ENCODE data around the gene FOXP1. TPM values are rescaled to one million over a fixed set of nuclear protein-coding genes. Genes with fewer than 3 reads are reported as not detected.

The FOXP1 gene
- polyA plus RNA-seq, 1 donor from 2014 or later, result 5.6 TPM

DNA sequence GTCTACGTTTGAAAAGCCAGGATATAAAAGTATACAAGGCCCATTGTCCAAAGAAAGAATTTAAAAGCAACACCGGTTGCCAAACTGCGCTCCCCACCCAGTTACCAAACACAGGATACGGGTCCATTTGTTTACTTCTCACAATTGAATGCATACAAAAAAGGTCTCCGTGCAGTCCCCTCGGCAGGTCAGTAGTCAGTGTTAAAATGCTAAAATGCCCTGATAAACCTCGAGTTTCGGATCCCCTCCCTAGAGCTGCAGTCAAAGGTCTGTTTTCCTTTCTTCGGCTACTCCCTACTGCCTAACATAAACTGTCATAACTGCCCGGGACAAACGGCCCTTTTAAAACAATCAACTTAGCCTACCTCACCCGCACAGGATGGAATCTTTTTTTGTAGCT lies 534.6 kb downstream of the FOXP1 start:
- Histone ChIP-seq H2AFZ (ENCODE audit: low read depth, low read length) (no peak overlapping the region), H3K27me3 (ENCODE audit: insufficient read depth, low read depth, low read length) (no peaks in the 10 kb centered on the region), H3K36me3 (ENCODE audit: insufficient read depth, low read length) (no peaks in the 10 kb centered on the region), H3K4me2 (ENCODE audit: low read length) (no peak overlapping the region), H3F3A (ENCODE audit: insufficient read depth, low read length, poor library complexity, severe bottlenecking) (no peaks in the 10 kb centered on the region), H3K27ac (ENCODE audit: low read length) (no peak overlapping the region), H3K9ac (ENCODE audit: low read length) (no peak overlapping the region), H4K20me1 (ENCODE audit: insufficient read depth) (no peaks in the 10 kb centered on the region), H3K4me3 (ENCODE audit: low read length) (no peak overlapping the region), H3K9me2 (ENCODE audit: insufficient read depth, low read length) (no peaks in the 10 kb centered on the region), H3K79me2 (replicated peaks; ENCODE audit: insufficient read depth, low read length) (no peaks in the 10 kb centered on the region), H3K9me3 (ENCODE audit: low read length) (no peaks in the 10 kb centered on the region)
- TF ChIP-seq EZH2 (IDR thresholded peaks at IDR 0.05; ENCODE audit: borderline replicate concordance, insufficient read depth, low read length, poor library complexity, severe bottlenecking) (no peak), EP300 (conservative IDR thresholded peaks at IDR 0.05; ENCODE audit: poor library complexity, severe bottlenecking) (no peak), MXI1 (conservative IDR thresholded peaks at IDR 0.05; ENCODE audit: poor library complexity, severe bottlenecking) (no peak), RAD21 (conservative IDR thresholded peaks at IDR 0.05) (no peak), POLR2AphosphoS5 (IDR thresholded peaks at IDR 0.05) (no peak)
- TF ChIP-seq, protein P1, sequence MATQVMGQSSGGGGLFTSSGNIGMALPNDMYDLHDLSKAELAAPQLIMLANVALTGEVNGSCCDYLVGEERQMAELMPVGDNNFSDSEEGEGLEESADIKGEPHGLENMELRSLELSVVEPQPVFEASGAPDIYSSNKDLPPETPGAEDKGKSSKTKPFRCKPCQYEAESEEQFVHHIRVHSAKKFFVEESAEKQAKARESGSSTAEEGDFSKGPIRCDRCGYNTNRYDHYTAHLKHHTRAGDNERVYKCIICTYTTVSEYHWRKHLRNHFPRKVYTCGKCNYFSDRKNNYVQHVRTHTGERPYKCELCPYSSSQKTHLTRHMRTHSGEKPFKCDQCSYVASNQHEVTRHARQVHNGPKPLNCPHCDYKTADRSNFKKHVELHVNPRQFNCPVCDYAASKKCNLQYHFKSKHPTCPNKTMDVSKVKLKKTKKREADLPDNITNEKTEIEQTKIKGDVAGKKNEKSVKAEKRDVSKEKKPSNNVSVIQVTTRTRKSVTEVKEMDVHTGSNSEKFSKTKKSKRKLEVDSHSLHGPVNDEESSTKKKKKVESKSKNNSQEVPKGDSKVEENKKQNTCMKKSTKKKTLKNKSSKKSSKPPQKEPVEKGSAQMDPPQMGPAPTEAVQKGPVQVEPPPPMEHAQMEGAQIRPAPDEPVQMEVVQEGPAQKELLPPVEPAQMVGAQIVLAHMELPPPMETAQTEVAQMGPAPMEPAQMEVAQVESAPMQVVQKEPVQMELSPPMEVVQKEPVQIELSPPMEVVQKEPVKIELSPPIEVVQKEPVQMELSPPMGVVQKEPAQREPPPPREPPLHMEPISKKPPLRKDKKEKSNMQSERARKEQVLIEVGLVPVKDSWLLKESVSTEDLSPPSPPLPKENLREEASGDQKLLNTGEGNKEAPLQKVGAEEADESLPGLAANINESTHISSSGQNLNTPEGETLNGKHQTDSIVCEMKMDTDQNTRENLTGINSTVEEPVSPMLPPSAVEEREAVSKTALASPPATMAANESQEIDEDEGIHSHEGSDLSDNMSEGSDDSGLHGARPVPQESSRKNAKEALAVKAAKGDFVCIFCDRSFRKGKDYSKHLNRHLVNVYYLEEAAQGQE (IDR thresholded peaks at IDR 0.05; ENCODE audit: borderline replicate concordance), result no peak

DNA sequence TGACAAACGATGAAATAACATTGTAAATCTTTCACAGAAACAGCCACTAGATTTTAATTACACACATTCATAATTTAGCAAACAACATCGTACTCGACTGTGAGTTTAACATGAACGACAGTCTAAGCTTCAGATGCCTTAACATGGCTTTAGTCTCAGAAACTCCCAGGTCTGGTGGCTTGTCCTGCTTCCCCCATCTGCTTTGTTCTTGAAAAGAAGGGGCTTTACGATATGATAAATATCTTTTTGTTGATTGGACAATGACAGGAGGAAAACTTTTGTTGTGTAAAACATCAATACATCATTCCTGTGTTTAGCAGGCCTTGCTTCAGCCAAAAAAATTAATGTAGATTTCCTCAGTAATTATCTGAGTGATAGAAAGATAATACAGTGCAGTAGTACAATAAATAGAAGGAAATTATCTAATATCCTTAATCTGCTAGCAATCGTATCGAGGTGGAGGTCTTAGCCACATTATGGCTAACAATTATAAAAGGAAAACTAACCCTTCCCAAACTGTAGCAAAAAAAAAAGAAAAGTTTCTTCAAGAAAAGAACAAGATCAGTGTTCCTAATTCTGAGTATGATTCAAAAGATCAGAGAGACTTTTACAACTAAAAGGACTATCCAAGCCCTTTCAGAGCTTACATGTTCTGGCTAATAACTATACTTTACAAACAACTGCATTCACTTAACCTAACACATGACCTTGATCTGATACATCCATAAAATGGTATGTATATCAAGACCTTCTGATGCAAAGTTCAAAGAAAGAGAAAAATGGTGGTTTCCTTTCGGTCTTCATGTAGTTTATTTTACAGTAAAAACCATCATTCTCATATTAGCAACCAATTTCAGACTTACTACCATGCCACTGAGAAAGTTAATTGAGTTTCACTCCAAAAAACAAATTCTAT lies 535.7 kb downstream of the FOXP1 start:
- Histone ChIP-seq H3F3A (ENCODE audit: insufficient read depth, low read length, poor library complexity, severe bottlenecking) (no peaks in the 10 kb centered on the region), H3K9me3 (ENCODE audit: low read length) (no peaks in the 10 kb centered on the region), H3K4me3 (ENCODE audit: low read length) (no peak overlapping the region), H3K27me3 (ENCODE audit: insufficient read depth, low read depth, low read length) (no peaks in the 10 kb centered on the region), H3K9me2 (ENCODE audit: insufficient read depth, low read length) (no peaks in the 10 kb centered on the region), H3K79me2 (replicated peaks; ENCODE audit: insufficient read depth, low read length) (no peaks in the 10 kb centered on the region), H2AFZ (ENCODE audit: low read depth, low read length) (no peak overlapping the region), H3K36me3 (ENCODE audit: insufficient read depth, low read length) (no peaks in the 10 kb centered on the region), H3K9ac (ENCODE audit: low read length) (no peak overlapping the region), H4K20me1 (ENCODE audit: insufficient read depth) (no peaks in the 10 kb centered on the region), H3K27ac (ENCODE audit: low read length) (no peak overlapping the region), H3K4me2 (ENCODE audit: low read length) (no peak overlapping the region)
- TF ChIP-seq, protein P1 (IDR thresholded peaks at IDR 0.05; ENCODE audit: borderline replicate concordance), result no peak
- TF ChIP-seq SMC3 (conservative IDR thresholded peaks at IDR 0.05; ENCODE audit: poor library complexity) (no peak), EP300 (conservative IDR thresholded peaks at IDR 0.05; ENCODE audit: poor library complexity, severe bottlenecking) (no peak), RAD21 (conservative IDR thresholded peaks at IDR 0.05) (no peak), MXI1 (conservative IDR thresholded peaks at IDR 0.05; ENCODE audit: poor library complexity, severe bottlenecking) (no peak), TAF1 (IDR thresholded peaks at IDR 0.05; ENCODE audit: low read depth) (no peak), EZH2 (IDR thresholded peaks at IDR 0.05; ENCODE audit: borderline replicate concordance, insufficient read depth, low read length, poor library complexity, severe bottlenecking) (no peak), POLR2AphosphoS5 (IDR thresholded peaks at IDR 0.05) (no peak)
- TF ChIP-seq, protein P2, sequence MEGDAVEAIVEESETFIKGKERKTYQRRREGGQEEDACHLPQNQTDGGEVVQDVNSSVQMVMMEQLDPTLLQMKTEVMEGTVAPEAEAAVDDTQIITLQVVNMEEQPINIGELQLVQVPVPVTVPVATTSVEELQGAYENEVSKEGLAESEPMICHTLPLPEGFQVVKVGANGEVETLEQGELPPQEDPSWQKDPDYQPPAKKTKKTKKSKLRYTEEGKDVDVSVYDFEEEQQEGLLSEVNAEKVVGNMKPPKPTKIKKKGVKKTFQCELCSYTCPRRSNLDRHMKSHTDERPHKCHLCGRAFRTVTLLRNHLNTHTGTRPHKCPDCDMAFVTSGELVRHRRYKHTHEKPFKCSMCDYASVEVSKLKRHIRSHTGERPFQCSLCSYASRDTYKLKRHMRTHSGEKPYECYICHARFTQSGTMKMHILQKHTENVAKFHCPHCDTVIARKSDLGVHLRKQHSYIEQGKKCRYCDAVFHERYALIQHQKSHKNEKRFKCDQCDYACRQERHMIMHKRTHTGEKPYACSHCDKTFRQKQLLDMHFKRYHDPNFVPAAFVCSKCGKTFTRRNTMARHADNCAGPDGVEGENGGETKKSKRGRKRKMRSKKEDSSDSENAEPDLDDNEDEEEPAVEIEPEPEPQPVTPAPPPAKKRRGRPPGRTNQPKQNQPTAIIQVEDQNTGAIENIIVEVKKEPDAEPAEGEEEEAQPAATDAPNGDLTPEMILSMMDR (IDR thresholded peaks at IDR 0.05; ENCODE audit: poor library complexity, severe bottlenecking), result no peak
